ENCODE measurements around the gene BTNL9.

BTNL9 gene

GRCh38 chr5:181061645-181062044 is 21.6 kb downstream of the BTNL9 start:
- no peaks in the 10 kb centered on the region; the same call in 1 of the 2 replicates for H4K20me1 ChIP-seq (ENCODE audit: control insufficient read depth, insufficient read depth, low read depth, low read length)
- H3K27me3 ChIP-seq (ENCODE audit: control insufficient read depth, low read length): no peaks in the 10 kb centered on the region
- peaks cover 9% of the 10 kb centered on the region for H3F3A ChIP-seq (ENCODE audit: control insufficient read depth, insufficient read depth)
- no peak overlapping the region for H3K4me3 ChIP-seq (ENCODE audit: low read length)
- H3K36me3 ChIP-seq (ENCODE audit: control insufficient read depth, low read length): peaks cover 29% of the 10 kb centered on the region
- no peak overlapping the region for H3K27ac ChIP-seq (ENCODE audit: low read depth, low read length)
- H3K4me1 ChIP-seq (ENCODE audit: control insufficient read depth, low read length): peaks cover 27% of the 10 kb centered on the region
- peaks cover 6% of the 10 kb centered on the region for H3K79me2 ChIP-seq (ENCODE audit: control insufficient read depth, low read length)
- no peaks in the 10 kb centered on the region for H3K9me2 ChIP-seq (replicated peaks; ENCODE audit: control insufficient read depth, low read length)
- no peak overlapping the region for H3K4me2 ChIP-seq (ENCODE audit: low read length)
- no peak for TF ChIP-seq EZH2phosphoT487 (IDR thresholded peaks at IDR 0.05; ENCODE audit: borderline replicate concordance, low read length)
- no peak for TF ChIP-seq CTCF (IDR thresholded peaks at IDR 0.05; ENCODE audit: low read depth, low read length, poor library complexity, severe bottlenecking)
- no peaks in the 10 kb centered on the region for H3K9me3 ChIP-seq (ENCODE audit: control insufficient read depth, insufficient read depth, low read length)

- H3K27me3 ChIP-seq (ENCODE audit: control insufficient read depth, low read length): no peaks in the 10 kb centered on the region
- no peak overlapping the region for H3K4me3 ChIP-seq (ENCODE audit: low read length)
- peaks cover 27% of the 10 kb centered on the region for H3K4me1 ChIP-seq (ENCODE audit: control insufficient read depth, low read length)
- H3K9me3 ChIP-seq (ENCODE audit: control insufficient read depth, insufficient read depth, low read length): no peaks in the 10 kb centered on the region
- TF ChIP-seq EZH2phosphoT487 (IDR thresholded peaks at IDR 0.05; ENCODE audit: borderline replicate concordance, low read length) (no peak), CTCF (IDR thresholded peaks at IDR 0.05; ENCODE audit: low read depth, low read length, poor library complexity, severe bottlenecking) (no peak)
- H3K79me2 ChIP-seq (ENCODE audit: control insufficient read depth, low read length): 0 out of 2 replicates have a peak, but pooled peaks cover 5% of the 10 kb centered on the region
- H3K36me3 ChIP-seq (ENCODE audit: control insufficient read depth, low read length): peaks cover 20% of the 10 kb centered on the region
- H3K4me2 ChIP-seq (ENCODE audit: low read length): no peak overlapping the region
- peaks cover 9% of the 10 kb centered on the region for H3F3A ChIP-seq (ENCODE audit: control insufficient read depth, insufficient read depth)
- H3K27ac ChIP-seq (ENCODE audit: low read depth, low read length): no peak overlapping the region
- no peaks in the 10 kb centered on the region for H3K9me2 ChIP-seq (replicated peaks; ENCODE audit: control insufficient read depth, low read length)
- H4K20me1 ChIP-seq (ENCODE audit: control insufficient read depth, insufficient read depth, low read depth, low read length): no peaks in the 10 kb centered on the region; the same call in 1 of the 2 replicates
These were observed 22.6 kb downstream of the BTNL9 start for GRCh38 chr5:181062631-181063030.

GRCh38 chr5:181063514-181063913 is 23.4 kb downstream of the BTNL9 start:
- Histone ChIP-seq H3K36me3 (ENCODE audit: control insufficient read depth, low read length) (peaks cover 11% of the 10 kb centered on the region; the same call in 1 of the 2 replicates), H3K27ac (ENCODE audit: low read depth, low read length) (no peak overlapping the region), H3K9me2 (replicated peaks; ENCODE audit: control insufficient read depth, low read length) (no peaks in the 10 kb centered on the region), H3F3A (ENCODE audit: control insufficient read depth, insufficient read depth) (peaks cover 9% of the 10 kb centered on the region), H3K27me3 (ENCODE audit: control insufficient read depth, low read length) (no peaks in the 10 kb centered on the region), H4K20me1 (ENCODE audit: control insufficient read depth, insufficient read depth, low read depth, low read length) (no peaks in the 10 kb centered on the region; the same call in 1 of the 2 replicates), H3K4me2 (ENCODE audit: low read length) (no peak overlapping the region), H3K79me2 (ENCODE audit: control insufficient read depth, low read length) (0 out of 2 replicates have a peak, but pooled peaks cover 2% of the 10 kb centered on the region), H3K4me1 (ENCODE audit: control insufficient read depth, low read length) (peaks cover 32% of the 10 kb centered on the region), H3K9me3 (ENCODE audit: control insufficient read depth, insufficient read depth, low read length) (no peaks in the 10 kb centered on the region), H3K4me3 (ENCODE audit: low read length) (no peak overlapping the region)
- TF ChIP-seq EZH2phosphoT487 (IDR thresholded peaks at IDR 0.05; ENCODE audit: borderline replicate concordance, low read length) (no peak), CTCF (IDR thresholded peaks at IDR 0.05; ENCODE audit: low read depth, low read length, poor library complexity, severe bottlenecking) (no peak)

Measured in DOHH2 (cell line).